HepG2 (cell line): ENCODE measurements around the gene MRPL20. TPM values are rescaled to one million over a fixed set of nuclear protein-coding genes. Genes with fewer than 3 reads are reported as not detected.

Source experiments
- CENPT ChIP-seq: sonication (generic); formaldehyde crosslinking; IDR thresholded peaks from 2 replicates; pipeline ENCODE4 v1.8.0; 2022; ENCODE audit warnings: low read depth, mild to moderate bottlenecking, moderate library complexity, missing genetic modification reagents
- MZF1 ChIP-seq: sonication (generic); formaldehyde crosslinking; IDR thresholded peaks from 2 replicates; pipeline ENCODE4 v1.8.1; 2023; ENCODE audit warnings: mild to moderate bottlenecking, missing genetic modification reagents, borderline replicate concordance
- PPARG ChIP-seq: conservative IDR thresholded peaks from 2 replicates; pipeline ENCODE4 v1.6.1; 2016; ENCODE audit warnings: missing biosample characterization, missing genetic modification reagents
- PRDM10 ChIP-seq: sonication (generic); formaldehyde crosslinking; IDR thresholded peaks from 2 replicates; pipeline ENCODE4 v1.4.0; 2020; ENCODE audit warnings: low read depth, missing genetic modification reagents
- SATB2 ChIP-seq: sonication (generic); formaldehyde crosslinking; IDR thresholded peaks from 2 replicates; pipeline ENCODE4 v1.5.0; 2020; ENCODE audit warnings: missing genetic modification reagents
- ZHX2 ChIP-seq, 2 experiments: sonication (generic) in 1 of 2; formaldehyde crosslinking in 1 of 2; IDR thresholded peaks; 2 replicates each; pipeline versions ENCODE4 v1.6.1 to v1.9.0; 2014 to 2022; ENCODE audit warnings: antibody characterized with exemption in 1 of 2, borderline replicate concordance in 1 of 2, inconsistent platforms in 1 of 2, low read depth in 1 of 2, missing genetic modification reagents in 1 of 2
- ZNF343 ChIP-seq: sonication (generic); formaldehyde crosslinking; IDR thresholded peaks from 2 replicates; pipeline ENCODE4 v1.4.0; 2020; ENCODE audit warnings: mild to moderate bottlenecking, missing genetic modification reagents
- ZNF496 ChIP-seq: sonication (generic); formaldehyde crosslinking; IDR thresholded peaks from 2 replicates; pipeline ENCODE4 v1.8.1; 2023; ENCODE audit warnings: mild to moderate bottlenecking, moderate library complexity, missing genetic modification reagents; ENCODE audit not compliant: insufficient replicate concordance
- ZNF530 ChIP-seq: sonication (generic); formaldehyde crosslinking; IDR thresholded peaks from 2 replicates; pipeline ENCODE4 v1.5.0; 2020; ENCODE audit warnings: low read depth, mild to moderate bottlenecking, missing genetic modification reagents
- polyA plus RNA-seq, 8 experiments: library from polyadenylated mRNA; depleted of rRNA in 3 of 8; stranded (reverse) in 7 of 8; unstranded in 1 of 8; fragments of >200 nt; fragmentation: Illumina TruSeq in 4 of 8; extraction: Trizol in 4 of 8; gene quantifications; 2 replicates each; pipeline versions ENCODE4 v1.2.1 to v1.2.3, GENCODE V29; 2011 to 2016; ENCODE audit warnings: low read depth in 4 of 8, missing spikeins in 1 of 8, mixed read lengths in 1 of 8; ENCODE audit not compliant: insufficient read depth in 1 of 8
- total RNA-seq, 5 experiments: library from RNA; depleted of rRNA; stranded (reverse); fragments of >200 nt; fragmentation: Illumina TruSeq; extraction: Trizol; gene quantifications; 2 replicates each; pipeline ENCODE4 v1.2.3, GENCODE V29; 2016; ENCODE audit warnings: low read depth in 1 of 5
- TF ChIP-seq, protein P1 (sequence below), 2 experiments: fragments of 450-650 bp in 1 of 2; sonication (generic) in 1 of 2; formaldehyde crosslinking; IDR thresholded peaks; 2 replicates each; pipeline versions ENCODE4 v1.5.0 to v1.8.0; 2020 to 2022; ENCODE audit warnings: mild to moderate bottlenecking in 1 of 2, missing genetic modification reagents in 1 of 2
- TF ChIP-seq, protein P2 (sequence below): sonication (generic); formaldehyde crosslinking; IDR thresholded peaks from 2 replicates; pipeline ENCODE4 v1.4.0; 2020; ENCODE audit warnings: missing genetic modification reagents, borderline replicate concordance

The MRPL20 gene
- total and polyA plus RNA-seq, 2 of the 13 experiments (the other 11 are each of a cell fraction or from before 2014, with no cell fraction given), result 59.2 to 127 TPM

DNA sequence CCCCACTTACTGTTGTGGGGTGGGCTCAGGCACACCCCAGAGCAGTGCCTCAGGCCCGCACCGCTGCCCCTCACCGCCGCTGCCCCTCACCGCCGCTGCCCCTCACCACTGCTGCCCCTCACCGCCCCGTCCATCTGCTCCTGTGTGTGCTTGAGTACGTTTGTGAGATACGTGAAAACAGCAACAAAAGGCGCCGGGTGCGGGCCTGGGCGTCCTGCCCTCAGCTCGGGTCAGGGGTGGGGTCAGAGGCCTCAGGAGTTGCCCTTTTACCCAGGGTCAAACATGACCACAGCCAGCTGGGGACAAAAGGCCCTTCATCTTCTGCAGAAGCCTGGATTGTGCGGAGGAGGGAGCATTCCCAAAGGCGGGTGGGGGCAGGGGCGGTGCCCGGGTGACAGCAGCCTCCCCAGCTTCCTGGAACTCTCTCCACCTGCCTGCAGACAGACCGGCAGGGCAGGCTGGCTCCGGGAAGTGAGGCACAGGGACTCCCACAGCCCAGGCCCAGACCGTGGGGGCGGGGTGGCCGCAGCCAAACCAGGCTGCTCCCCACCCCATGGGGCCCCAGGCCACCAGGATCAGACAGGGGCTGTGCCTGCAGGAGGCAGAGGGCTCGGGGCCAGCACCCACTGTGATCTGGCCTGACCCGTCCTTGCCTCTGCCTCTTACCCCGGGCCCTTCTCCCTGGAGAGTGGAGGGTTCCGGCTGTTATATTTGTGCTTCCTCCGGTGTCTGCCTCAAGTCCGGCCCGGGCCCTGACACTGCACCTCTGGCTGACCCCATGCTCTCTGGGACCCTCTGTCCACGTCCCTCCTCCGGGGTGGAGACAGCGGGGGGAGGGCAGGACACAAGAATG is 26.1 kb upstream of the MRPL20 start (continued):
- peak; percentile 32; the same call in 1 of the 2 replicates for TF ChIP-seq ZHX2 (IDR thresholded peaks at IDR 0.05; ENCODE audit: low read depth)
- TF ChIP-seq ZHX2 (CRISPR knock-in tag; IDR thresholded peaks at IDR 0.05; ENCODE audit: borderline replicate concordance), result peak; percentile 74; the same call in 1 of the 2 replicates
- TF ChIP-seq MZF1 (CRISPR knock-in tag), result no peak
- TF ChIP-seq ZNF343, result peak; percentile 71
- peak; percentile 55; the same call in 1 of the 2 replicates for TF ChIP-seq PRDM10 (CRISPR knock-in tag)
- TF ChIP-seq, protein P1, sequence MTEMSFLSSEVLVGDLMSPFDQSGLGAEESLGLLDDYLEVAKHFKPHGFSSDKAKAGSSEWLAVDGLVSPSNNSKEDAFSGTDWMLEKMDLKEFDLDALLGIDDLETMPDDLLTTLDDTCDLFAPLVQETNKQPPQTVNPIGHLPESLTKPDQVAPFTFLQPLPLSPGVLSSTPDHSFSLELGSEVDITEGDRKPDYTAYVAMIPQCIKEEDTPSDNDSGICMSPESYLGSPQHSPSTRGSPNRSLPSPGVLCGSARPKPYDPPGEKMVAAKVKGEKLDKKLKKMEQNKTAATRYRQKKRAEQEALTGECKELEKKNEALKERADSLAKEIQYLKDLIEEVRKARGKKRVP (CRISPR knock-in tag; IDR thresholded peaks at IDR 0.05), result no peak
- no peak for TF ChIP-seq ZNF530
- TF ChIP-seq, protein P2, sequence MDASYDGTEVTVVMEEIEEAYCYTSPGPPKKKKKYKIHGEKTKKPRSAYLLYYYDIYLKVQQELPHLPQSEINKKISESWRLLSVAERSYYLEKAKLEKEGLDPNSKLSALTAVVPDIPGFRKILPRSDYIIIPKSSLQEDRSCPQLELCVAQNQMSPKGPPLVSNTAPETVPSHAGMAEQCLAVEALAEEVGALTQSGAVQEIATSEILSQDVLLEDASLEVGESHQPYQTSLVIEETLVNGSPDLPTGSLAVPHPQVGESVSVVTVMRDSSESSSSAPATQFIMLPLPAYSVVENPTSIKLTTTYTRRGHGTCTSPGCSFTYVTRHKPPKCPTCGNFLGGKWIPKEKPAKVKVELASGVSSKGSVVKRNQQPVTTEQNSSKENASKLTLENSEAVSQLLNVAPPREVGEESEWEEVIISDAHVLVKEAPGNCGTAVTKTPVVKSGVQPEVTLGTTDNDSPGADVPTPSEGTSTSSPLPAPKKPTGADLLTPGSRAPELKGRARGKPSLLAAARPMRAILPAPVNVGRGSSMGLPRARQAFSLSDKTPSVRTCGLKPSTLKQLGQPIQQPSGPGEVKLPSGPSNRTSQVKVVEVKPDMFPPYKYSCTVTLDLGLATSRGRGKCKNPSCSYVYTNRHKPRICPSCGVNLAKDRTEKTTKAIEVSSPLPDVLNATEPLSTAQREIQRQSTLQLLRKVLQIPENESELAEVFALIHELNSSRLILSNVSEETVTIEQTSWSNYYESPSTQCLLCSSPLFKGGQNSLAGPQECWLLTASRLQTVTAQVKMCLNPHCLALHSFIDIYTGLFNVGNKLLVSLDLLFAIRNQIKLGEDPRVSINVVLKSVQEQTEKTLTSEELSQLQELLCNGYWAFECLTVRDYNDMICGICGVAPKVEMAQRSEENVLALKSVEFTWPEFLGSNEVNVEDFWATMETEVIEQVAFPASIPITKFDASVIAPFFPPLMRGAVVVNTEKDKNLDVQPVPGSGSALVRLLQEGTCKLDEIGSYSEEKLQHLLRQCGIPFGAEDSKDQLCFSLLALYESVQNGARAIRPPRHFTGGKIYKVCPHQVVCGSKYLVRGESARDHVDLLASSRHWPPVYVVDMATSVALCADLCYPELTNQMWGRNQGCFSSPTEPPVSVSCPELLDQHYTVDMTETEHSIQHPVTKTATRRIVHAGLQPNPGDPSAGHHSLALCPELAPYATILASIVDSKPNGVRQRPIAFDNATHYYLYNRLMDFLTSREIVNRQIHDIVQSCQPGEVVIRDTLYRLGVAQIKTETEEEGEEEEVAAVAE (CRISPR knock-in tag), result peak; percentile 74; the same call in 1 of the 2 replicates
- TF ChIP-seq PPARG (CRISPR knock-in tag), result peak; percentile 64; the same call in 1 of the 2 replicates
- no peak for TF ChIP-seq SATB2 (CRISPR knock-in tag)
- no peak for TF ChIP-seq CENPT (CRISPR knock-in tag)
- no peak for TF ChIP-seq ZNF496 (CRISPR knock-in tag)
